Regular cardiac myocyte (primary cell): Measurements from ENCODE around the gene BARHL2. TPM values are rescaled to one million over a fixed set of nuclear protein-coding genes. Genes with fewer than 3 reads are reported as not detected.

Experiments used
- total RNA-seq: library from RNA; depleted of rRNA; stranded (reverse); fragments of >200 nt; gene quantifications from 2 replicates; pipeline ENCODE4 v1.2.3, GENCODE V29; 2014

BARHL2 gene
- total RNA-seq = not detected in 2 replicates

DNA sequence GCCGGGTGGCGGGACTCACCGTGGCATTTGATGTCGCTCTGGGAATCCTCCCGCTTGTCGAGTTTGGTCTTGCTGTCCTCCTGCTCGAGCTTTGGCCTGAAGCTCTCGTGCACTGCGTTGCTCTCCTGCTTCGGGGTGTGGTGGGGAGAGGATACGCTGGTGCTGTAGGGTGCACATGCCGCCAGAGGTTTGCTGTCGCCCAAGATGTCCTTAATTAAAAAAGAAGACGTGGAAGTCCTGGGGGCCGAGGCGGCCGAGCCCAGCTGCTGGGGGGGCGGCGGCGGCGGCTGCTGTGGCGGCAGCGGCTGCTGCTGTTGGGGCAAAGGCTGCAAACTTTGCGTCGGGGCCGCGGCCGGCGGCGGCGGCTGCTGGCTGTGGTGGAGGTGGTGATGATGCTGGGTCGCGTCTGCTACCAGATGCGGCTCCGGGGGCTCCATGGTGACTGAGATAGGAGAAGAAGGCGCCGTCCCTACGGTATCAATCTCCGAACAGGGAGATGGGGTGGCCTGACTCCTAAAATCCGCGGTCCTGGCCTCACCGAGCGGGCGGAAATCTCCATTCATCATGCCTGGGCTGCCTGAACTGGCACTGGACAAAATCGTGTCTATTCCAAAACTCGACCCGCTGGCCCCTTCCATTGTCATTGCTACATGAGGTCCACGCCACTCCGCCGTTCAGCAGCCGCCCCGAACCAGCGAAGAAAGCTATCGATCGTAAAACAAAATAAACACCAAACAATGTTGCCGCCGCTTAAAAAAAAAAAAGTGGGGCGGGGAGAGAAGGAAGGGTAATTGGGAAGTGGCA is at the start of gene BARHL2:
Gene BARHL2 (minus strand): TSS at position 751 of the 804 bp plus-strand sequence. CDS start 107 bp downstream, at position 644.

